Lung (tissue), 12 donors: ENCODE results near the gene ZNF574. TPM values are rescaled to one million over a fixed set of nuclear protein-coding genes. Genes with fewer than 3 reads are reported as not detected.

Experiments used
- ATAC-seq: fragments of 200-7000 bp; cut with Tn5 transposase; one replicate; pipeline ENCODE4 v1.9.1; 2020; ENCODE audit warnings: moderate number of reproducible peaks; ENCODE audit not compliant: insufficient read depth, low FRiP score
- DNase-seq, 3 donors: peaks; one replicate each; pipeline ENCODE4 v3.0.0-alpha.2; 2013 to 2017
- H3K27ac ChIP-seq, 2 donors: one replicate each; pipeline ENCODE4 v1.5.1; 2013; ENCODE audit warnings: mild to moderate bottlenecking in 2 of 2, moderate library complexity in 2 of 2, control low read depth in 1 of 2, inconsistent platforms in 1 of 2, low read depth in 1 of 2, low read length in 1 of 2
- H3K27me3 ChIP-seq, 3 donors: one replicate each; pipeline ENCODE4 v1.5.1; 2013; ENCODE audit warnings: low read length in 2 of 3; ENCODE audit not compliant: control insufficient read depth in 3 of 3, insufficient read depth in 3 of 3
- H3K36me3 ChIP-seq, 4 donors: one replicate each; pipeline ENCODE4 v1.5.1; 2013; ENCODE audit warnings: low read length in 4 of 4, mild to moderate bottlenecking in 1 of 4, moderate library complexity in 1 of 4; ENCODE audit not compliant: control insufficient read depth in 4 of 4, insufficient read depth in 4 of 4
- H3K4me1 ChIP-seq, 5 donors: one replicate each; pipeline ENCODE4 v1.5.1; 2013; ENCODE audit warnings: low read length in 5 of 5, mild to moderate bottlenecking in 2 of 5, moderate library complexity in 1 of 5; ENCODE audit not compliant: control insufficient read depth in 5 of 5, insufficient read depth in 5 of 5
- H3K4me3 ChIP-seq: one replicate; pipeline ENCODE4 v1.5.1; 2013; ENCODE audit warnings: mild to moderate bottlenecking, control low read depth, moderate library complexity
- H3K9ac ChIP-seq, 2 donors: one replicate each; pipeline ENCODE4 v1.5.1; 2013; ENCODE audit warnings: low read length in 2 of 2, control low read depth in 1 of 2; ENCODE audit not compliant: insufficient read depth in 1 of 2
- H3K9me3 ChIP-seq, 4 donors: one replicate each; pipeline ENCODE4 v1.5.1; 2013; ENCODE audit warnings: low read length in 3 of 4, mild to moderate bottlenecking in 1 of 4, moderate library complexity in 1 of 4; ENCODE audit not compliant: control insufficient read depth in 4 of 4, insufficient read depth in 3 of 4
- CTCF ChIP-seq: IDR thresholded peaks from 2 replicates; pipeline ENCODE4 v1.5.1; 2012; ENCODE audit warnings: mild to moderate bottlenecking; ENCODE audit errors: control extremely low read depth, extremely low read depth
- WGBS, 2 donors: extraction: QIAGEN DNeasy Blood & Tissue Kit; methylation state at CpG; one replicate each; pipeline ENCODE4 v1.1.7; 2013; 5-methylcytosine and 5-hydroxymethylcytosine counted together
- polyA plus RNA-seq, 2 donors: library from polyadenylated mRNA; stranded (reverse); fragments of 200-250 nt; gene quantifications; one replicate each; pipeline ENCODE4 v1.2.1, GENCODE V29; 2013
- total RNA-seq, 2 donors: library from RNA; depleted of rRNA in 1 of 2; stranded (reverse); fragments of >200 nt in 1 of 2; gene quantifications; one replicate each; pipeline ENCODE4 v1.2.1, GENCODE V29; 2014 to 2021
- donor health status: control.
- donor health status: control.
- donor health status: Bipolar disorder and iron deficiency.
- donor health status: healthy.
- donor health status: DM: yes; HTN: yes; CAD: no.

Gene ZNF574
- total and polyA plus RNA-seq, 4 donors: 6.8 to 13.7 (median 10.1) TPM

GRCh38 chr19:42078058-42078457 lies 2.1 kb downstream of the ZNF574 start:
- WGBS, 2 donors: 94 to 100% methylated on average over 1 of the region's 1 CpG
- ATAC-seq: no peak
- DNase-seq: no peak
- Histone ChIP-seq H3K27ac (no peak overlapping the region), H3K4me3 (no peak overlapping the region), H3K9me3 (no peaks in the 10 kb centered on the region), H3K9ac (peak overlapping the region in 1 of 2 donors; percentile 68), H3K36me3 (peaks cover 10 to 36% (median 19%) of the 10 kb centered on the region in 4 donors), H3K27me3 (no peaks in the 10 kb centered on the region), H3K4me1 (peaks cover 0 to 17% (median 3%) of the 10 kb centered on the region in 5 donors)
- TF ChIP-seq CTCF: no peak

GRCh38 chr19:42078538-42079275 lies 2.7 kb downstream of the ZNF574 start:
- 79 to 86% methylated on average over 15 of the region's 15 CpGs for WGBS, 2 donors
- no peak overlapping the region for H3K9ac ChIP-seq
- H3K36me3 ChIP-seq: peaks cover 10 to 36% (median 21%) of the 10 kb centered on the region in 4 donors
- ATAC-seq (no peak), DNase-seq (no peak)
- no peak overlapping the region for H3K4me3 ChIP-seq
- H3K27me3 ChIP-seq: no peaks in the 10 kb centered on the region
- H3K9me3 ChIP-seq: no peaks in the 10 kb centered on the region
- H3K4me1 ChIP-seq: peaks cover 0 to 17% (median 3%) of the 10 kb centered on the region in 5 donors
- no peak overlapping the region for H3K27ac ChIP-seq
- TF ChIP-seq CTCF: no peak

GRCh38 chr19:42079276-42079669 lies 3.3 kb downstream of the ZNF574 start:
- no peak for ATAC-seq
- no peak overlapping the region for H3K9ac ChIP-seq
- H3K36me3 ChIP-seq: peaks cover 10 to 36% (median 22%) of the 10 kb centered on the region in 4 donors
- no peak for DNase-seq
- 89 to 90% methylated on average over 16 of the region's 16 CpGs for WGBS, 2 donors
- no peak overlapping the region for H3K4me3 ChIP-seq
- no peak overlapping the region for H3K27ac ChIP-seq
- no peak for TF ChIP-seq CTCF
- no peaks in the 10 kb centered on the region for H3K9me3 ChIP-seq
- peaks cover 0 to 17% (median 3%) of the 10 kb centered on the region in 5 donors for H3K4me1 ChIP-seq
- no peaks in the 10 kb centered on the region for H3K27me3 ChIP-seq
